EH (cell line): ENCODE data around the gene VIT.

ENCODE experiments used
- DNase-seq: peaks from one replicate; pipeline ENCODE4 v3.0.0-alpha.2; 2015; ENCODE audit warnings: low read depth

Gene VIT

DNA sequence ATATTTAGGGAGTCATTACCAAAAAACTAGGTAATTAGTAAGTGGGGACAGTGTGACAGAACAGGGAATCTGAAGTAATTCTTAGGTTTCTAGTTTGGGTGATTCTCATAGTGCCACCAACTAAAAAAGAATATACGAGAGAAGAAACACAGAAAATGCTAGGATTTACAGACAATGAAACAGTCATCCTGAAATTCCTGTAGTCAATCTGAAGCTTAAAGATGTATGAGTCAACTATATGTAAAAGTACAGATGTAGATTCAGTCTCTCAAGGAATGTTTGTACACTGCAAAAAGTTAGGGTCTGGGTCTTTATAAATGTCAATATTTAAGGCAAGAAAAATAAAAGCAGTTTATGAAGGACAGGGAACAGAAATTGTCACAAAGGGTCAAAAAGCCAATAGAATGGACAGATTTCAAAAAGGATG is 162.9 kb downstream of the VIT start:
- no peak for DNase-seq

DNA sequence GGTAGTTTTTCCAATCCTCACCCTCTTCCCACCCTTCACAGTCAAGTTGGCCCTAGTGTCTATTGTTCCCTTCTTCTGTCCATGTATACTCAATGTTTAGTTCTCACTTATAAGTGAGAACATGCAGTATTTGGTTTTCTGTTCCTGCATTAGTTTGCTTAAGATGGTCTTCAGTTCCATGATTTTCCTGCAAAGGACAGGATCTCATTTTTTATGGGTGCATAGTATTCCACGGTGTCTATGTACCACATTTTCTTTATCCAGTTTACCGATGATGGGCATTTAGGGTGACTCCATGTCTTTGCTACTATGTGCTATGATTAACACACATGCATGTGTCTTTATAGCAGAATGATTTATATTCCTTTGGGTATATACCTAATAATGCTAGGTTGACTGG is 165.4 kb downstream of the VIT start:
- no peak for DNase-seq
